Measurements from ENCODE around the gene CYB5D1. TPM values are rescaled to one million over a fixed set of nuclear protein-coding genes. Genes with fewer than 3 reads are reported as not detected.

Gene CYB5D1
- total and polyA plus RNA-seq, 2 of the 8 experiments (the other 6 are each of a cell fraction or from before 2014, with no cell fraction given) = 11.0 to 18.0 TPM

GRCh38 chr17:7839190-7839875 lies 18.5 kb upstream of the CYB5D1 start (continued):
- TF ChIP-seq CHD7 (IDR thresholded peaks at IDR 0.05; ENCODE audit: insufficient replicate concordance, low read length) (no peak), PHF8 (conservative IDR thresholded peaks at IDR 0.05; ENCODE audit: low read depth, low read length) (no peak), BACH1 (IDR thresholded peaks at IDR 0.05; ENCODE audit: low read length) (no peak), E2F6 (IDR thresholded peaks at IDR 0.05) (no peak), NRF1 (IDR thresholded peaks at IDR 0.05; ENCODE audit: low read depth, low read length) (no peak), BRCA1 (IDR thresholded peaks at IDR 0.05; ENCODE audit: low read depth, low read length) (no peak)

All from H1 (cell line).